AG09309 (cell line): ENCODE data around the gene SCYGR2.

Source experiments
- DNase-seq: peaks from one replicate; pipeline ENCODE4 v3.0.0-alpha.2; 2010; ENCODE audit warnings: low read depth
- H3K4me3 ChIP-seq: 2 replicates; pipeline ENCODE4 v1.5.1; 2011; ENCODE audit warnings: mild to moderate bottlenecking, low read depth, low read length, moderate library complexity; ENCODE audit not compliant: control insufficient read depth
- CTCF ChIP-seq: IDR thresholded peaks from 2 replicates; pipeline ENCODE4 v1.5.1; 2011; ENCODE audit warnings: mild to moderate bottlenecking, low read depth, low read length, inconsistent platforms; ENCODE audit not compliant: insufficient read depth, control insufficient read depth; ENCODE audit errors: missing control alignments

The SCYGR2 gene

DNA sequence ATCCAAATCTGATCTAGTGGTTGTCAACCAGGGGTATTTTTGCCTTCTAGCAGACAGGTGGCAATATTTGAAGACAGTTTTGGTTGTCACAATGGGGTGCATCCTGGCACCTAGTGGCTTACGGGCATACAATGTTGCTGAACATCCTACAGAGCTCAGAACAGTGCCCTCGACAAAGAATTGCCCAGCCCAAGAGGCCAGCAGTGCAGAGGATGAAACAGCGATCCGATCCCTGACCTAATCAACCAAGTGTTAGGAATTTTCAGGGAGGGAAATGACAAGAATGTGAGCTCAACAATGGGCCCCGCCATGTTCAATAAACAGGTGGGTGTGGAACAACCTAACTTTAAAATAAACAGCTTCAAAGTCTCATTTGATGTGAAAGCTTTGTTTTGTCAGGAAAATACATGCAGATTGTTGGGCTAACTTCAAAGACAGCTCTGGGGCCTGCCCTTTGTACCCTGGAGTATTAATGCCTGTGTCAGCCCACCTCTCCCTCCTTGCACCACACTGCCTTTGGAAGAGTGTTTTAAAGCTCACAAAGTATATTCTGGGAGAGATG lies 45.4 kb downstream of the SCYGR2 start:
- no peak for DNase-seq
- no peak for TF ChIP-seq CTCF
- H3K4me3 ChIP-seq, result no peak overlapping the region
